HCT116 (cell line): Measurements from ENCODE around the gene FSTL4. TPM values are rescaled to one million over a fixed set of nuclear protein-coding genes. Genes with fewer than 3 reads are reported as not detected.

ENCODE experiments used
- ATAC-seq: fragments of 200-7000 bp; cut with Tn5 transposase; 2 replicates; pipeline ENCODE4 v1.9.1; 2020; ENCODE audit warnings: mild to moderate bottlenecking, moderate library complexity
- BruUV-seq: library from RNA; stranded (reverse); fragments of 400-500 nt; replicated peaks from 2 replicates; lab custom pipeline; 2021; lab: Mats Ljungman, UMichigan
- CTCF ChIA-PET: fragments of 300-600 bp; sonication (Branson Sonifier 250); formaldehyde crosslinking; loops from one replicate; lab custom pipeline; 2021; ENCODE audit warnings: antibody characterized with exemption; lab: Charles Lee
- POLR2A ChIA-PET: fragments of 300-600, 350-600 bp; sonication (Branson Sonifier 250); formaldehyde crosslinking; loops from one replicate; lab custom pipeline; 2021; ENCODE audit warnings: antibody characterized with exemption; lab: Charles Lee
- RAD21 ChIA-PET, 2 experiments: fragments of 300-600 bp; sonication (Branson Sonifier 250); formaldehyde crosslinking; loops; one replicate each; lab custom pipeline; 2023; ENCODE audit warnings: low total read pairs in 2 of 2; ENCODE audit not compliant: uncharacterized antibody in 2 of 2, unreplicated experiment in 2 of 2, low non-redundant PET in 1 of 2; lab: Charles Lee
- DNase-seq: peaks from one replicate; pipeline ENCODE4 v3.0.0-alpha.2; 2010; ENCODE audit warnings: low read depth, low spot score
- H2AFZ ChIP-seq: fragments of 200-600 bp; shearing (Covaris generic), sonication (generic); 2 replicates; pipeline ENCODE4 v1.6.1; 2017; ENCODE audit warnings: low read depth, mixed run types, mixed read lengths, antibody characterized with exemption, low read length; ENCODE audit not compliant: poor library complexity, severe bottlenecking
- H3K27ac ChIP-seq: 2 replicates; pipeline ENCODE4 v1.5.1; 2012; ENCODE audit warnings: low read depth, low read length
- H3K27me3 ChIP-seq: fragments of 200-600 bp; sonication (generic); 2 replicates; pipeline ENCODE4 v1.6.1; 2016; ENCODE audit warnings: mixed run types, low read length, mixed read lengths; ENCODE audit not compliant: insufficient read depth
- H3K36me3 ChIP-seq, 2 experiments: fragments of 200-500 bp in 1 of 2; fragments of 200-600 bp in 1 of 2; sonication (Bioruptor generic) in 1 of 2; sonication (generic) in 1 of 2; 2 replicates each; pipeline versions ENCODE4 v1.5.1 to v1.6.1; 2014 to 2016; ENCODE audit warnings: low read length in 2 of 2, inconsistent platforms in 1 of 2, mixed read lengths in 1 of 2, mixed run types in 1 of 2; ENCODE audit not compliant: insufficient read depth in 2 of 2, control insufficient read depth in 1 of 2
- H3K4me1 ChIP-seq, 2 experiments: fragments of 200-600 bp in 1 of 2; sonication (generic) in 1 of 2; 2 replicates each; pipeline versions ENCODE4 v1.5.1 to v1.6.1; 2012 to 2017; ENCODE audit warnings: low read length in 2 of 2, inconsistent platforms in 1 of 2, mild to moderate bottlenecking in 1 of 2, mixed read lengths in 1 of 2, mixed run types in 1 of 2, moderate library complexity in 1 of 2; ENCODE audit not compliant: insufficient read depth in 2 of 2, control insufficient read depth in 1 of 2
- H3K4me2 ChIP-seq: fragments of 200-600 bp; sonication (generic); 2 replicates; pipeline ENCODE4 v1.6.1; 2017; ENCODE audit warnings: mixed run types, low read length, mixed read lengths
- H3K4me3 ChIP-seq, 2 experiments: fragments of 200-600 bp in 1 of 2; sonication (generic) in 1 of 2; replicated peaks in 1 of 2; 2 replicates each; pipeline ENCODE4 v1.5.1; 2011 to 2016; ENCODE audit warnings: low read length in 2 of 2, control low read depth in 1 of 2, low read depth in 1 of 2, mild to moderate bottlenecking in 1 of 2, mixed read lengths in 1 of 2, mixed run types in 1 of 2
- H3K79me2 ChIP-seq: fragments of 200-600 bp; sonication (generic); 2 replicates; pipeline ENCODE4 v1.6.1; 2017; ENCODE audit warnings: mild to moderate bottlenecking, mixed run types, low read length, moderate library complexity, mixed read lengths; ENCODE audit not compliant: insufficient read depth
- H3K9ac ChIP-seq: fragments of 200-600 bp; sonication (generic); 2 replicates; pipeline ENCODE4 v1.6.1; 2016; ENCODE audit warnings: low read length, mixed read lengths
- H3K9me2 ChIP-seq: fragments of 200-600 bp; sonication (generic), shearing (Covaris generic); 2 replicates; pipeline ENCODE4 v1.6.1; 2017; ENCODE audit warnings: mixed run types, mild to moderate bottlenecking, moderate library complexity; ENCODE audit not compliant: insufficient read depth
- H3K9me3 ChIP-seq, 2 experiments: fragments of 200-500 bp in 1 of 2; fragments of 200-600 bp in 1 of 2; sonication (Bioruptor generic) in 1 of 2; sonication (generic) in 1 of 2; 2 replicates each; pipeline ENCODE4 v1.6.1; 2014 to 2017; ENCODE audit warnings: low read length in 2 of 2, mixed read lengths in 2 of 2, inconsistent platforms in 1 of 2, low read depth in 1 of 2, mild to moderate bottlenecking in 1 of 2, mixed run types in 1 of 2, moderate library complexity in 1 of 2; ENCODE audit not compliant: control insufficient read depth in 1 of 2, insufficient read depth in 1 of 2
- H4K20me1 ChIP-seq: fragments of 200-600 bp; sonication (generic), shearing (Covaris generic); 2 replicates; pipeline ENCODE4 v1.6.1; 2017; ENCODE audit warnings: mixed run types, mild to moderate bottlenecking, moderate library complexity; ENCODE audit not compliant: insufficient read depth
- CBX3 ChIP-seq: IDR thresholded peaks from 2 replicates; pipeline ENCODE4 v1.6.1; 2012; ENCODE audit warnings: low read depth
- CEBPB ChIP-seq: IDR thresholded peaks from 2 replicates; pipeline ENCODE4 v1.6.1; 2012; ENCODE audit warnings: low read depth
- CTCF ChIP-seq, 3 experiments: fragments of 200-600 bp in 1 of 3; sonication (generic) in 1 of 3; IDR thresholded peaks in 2 of 3; conservative IDR thresholded peaks in 1 of 3; 2 replicates each; pipeline ENCODE4 v1.5.1; 2012 to 2017; ENCODE audit warnings: low read depth in 2 of 3, low read length in 2 of 3, antibody characterized with exemption in 1 of 3, borderline replicate concordance in 1 of 3, control low read depth in 1 of 3, mild to moderate bottlenecking in 1 of 3, mixed read lengths in 1 of 3, mixed run types in 1 of 3, moderate library complexity in 1 of 3; ENCODE audit not compliant: insufficient read depth in 1 of 3
- ELF1 ChIP-seq: IDR thresholded peaks from 2 replicates; pipeline ENCODE4 v1.6.1; 2012; ENCODE audit warnings: low read depth, borderline replicate concordance
- EZH2 ChIP-seq: fragments of 200-600 bp; sonication (generic); IDR thresholded peaks from 2 replicates; pipeline ENCODE4 v1.6.1; 2017; ENCODE audit warnings: antibody characterized with exemption, mixed run types
- FOSL1 ChIP-seq: IDR thresholded peaks from 2 replicates; pipeline ENCODE4 v1.6.1; 2012; ENCODE audit warnings: low read depth
- JUND ChIP-seq: IDR thresholded peaks from 2 replicates; pipeline ENCODE4 v1.6.1; 2012
- RAD21 ChIP-seq: IDR thresholded peaks from 2 replicates; pipeline ENCODE4 v1.6.1; 2012; ENCODE audit warnings: low read depth, mild to moderate bottlenecking
- SIN3A ChIP-seq: IDR thresholded peaks from 2 replicates; pipeline ENCODE4 v1.6.1; 2012; ENCODE audit warnings: low read depth
- SRF ChIP-seq: IDR thresholded peaks from 2 replicates; pipeline ENCODE4 v1.6.1; 2012; ENCODE audit warnings: low read depth
- TCF7L2 ChIP-seq: IDR thresholded peaks from 2 replicates; pipeline ENCODE4 v1.7.0; 2011; ENCODE audit warnings: borderline replicate concordance, inconsistent platforms; ENCODE audit not compliant: insufficient read depth, insufficient read length; ENCODE audit errors: extremely low read depth
- YY1 ChIP-seq: IDR thresholded peaks from 2 replicates; pipeline ENCODE4 v1.6.1; 2011; ENCODE audit warnings: low read length, low read depth, moderate library complexity, mild to moderate bottlenecking; ENCODE audit not compliant: insufficient replicate concordance; ENCODE audit errors: extremely low read depth
- ZFX ChIP-seq: fragments of 450-650 bp; IDR thresholded peaks from 2 replicates; pipeline ENCODE4 v1.6.1; 2017
- ZNF274 ChIP-seq: fragments of 200-500 bp; sonication (Bioruptor generic); IDR thresholded peaks from 2 replicates; pipeline ENCODE4 v1.6.1; 2014; ENCODE audit warnings: mild to moderate bottlenecking, low read depth, low read length, inconsistent platforms
- intact Hi-C: fragments of 100-400 bp; cut with micrococcal nuclease; formaldehyde crosslinking; loops from 2 replicates; pipeline ENCODE4 v1.10.0; 2022
- total RNA-seq: library from RNA; stranded (reverse); gene quantifications from one replicate; pipeline ENCODE4 v1.2.1, GENCODE V29; 2021; ENCODE audit not compliant: unreplicated experiment
- TF ChIP-seq, protein P1 (sequence below): IDR thresholded peaks from 2 replicates; pipeline ENCODE4 v1.6.1; 2012
- TF ChIP-seq, protein P2 (sequence below): IDR thresholded peaks from 2 replicates; pipeline ENCODE4 v1.6.1; 2012
- TF ChIP-seq, protein P3 (sequence below): IDR thresholded peaks from 2 replicates; pipeline ENCODE4 v1.6.1; 2011; ENCODE audit warnings: mild to moderate bottlenecking, low read length, moderate library complexity; ENCODE audit not compliant: insufficient replicate concordance; ENCODE audit errors: extremely low read depth

Gene FSTL4
- total RNA-seq, 1 experiment from 2014 or later: 0.37 TPM

DNA sequence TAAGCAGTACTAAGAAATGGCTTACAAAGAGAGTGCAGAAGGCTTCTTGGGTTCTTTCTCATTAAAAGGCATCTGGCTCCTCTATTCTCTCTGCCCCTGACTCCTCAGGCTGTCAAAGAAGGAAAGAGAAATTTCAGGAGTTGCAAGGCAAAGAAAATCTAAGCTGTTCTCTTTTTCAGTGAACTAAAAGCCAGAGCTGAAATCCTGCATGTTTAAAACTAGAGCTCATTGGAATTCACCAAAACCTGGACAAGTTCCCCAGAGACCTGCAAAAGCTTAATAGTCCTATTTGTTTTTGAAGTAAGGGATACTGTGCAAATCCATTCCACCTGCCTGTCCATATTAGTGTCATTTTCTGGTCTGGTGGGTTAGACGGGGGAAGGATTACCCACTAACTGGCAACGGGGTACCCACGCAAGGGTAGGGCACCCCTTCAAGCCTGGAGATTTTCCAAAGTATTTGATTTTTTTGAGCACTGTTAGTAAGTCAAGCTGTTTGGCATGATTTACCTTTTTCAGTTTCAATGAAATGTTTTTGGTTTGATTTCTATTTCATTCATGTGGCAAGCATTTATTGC lies 179.3 kb downstream of the FSTL4 start:
- ATAC-seq (no peak), DNase-seq (no peak)
- Histone ChIP-seq H4K20me1 (no peaks in the 10 kb centered on the region), H3K4me3 (no peak overlapping the region), H3K4me2 (no peak overlapping the region), H3K36me3 (no peaks in the 10 kb centered on the region), H3K9ac (no peak overlapping the region), H3K79me2 (no peaks in the 10 kb centered on the region), H3K9me2 (no peaks in the 10 kb centered on the region), H3K27me3 (peaks cover 8% of the 10 kb centered on the region; the same call in 1 of the 2 replicates), H3K9me3 (no peaks in the 10 kb centered on the region), H3K4me1 (no peaks in the 10 kb centered on the region), H3K27ac (no peak overlapping the region), H2AFZ (no peak overlapping the region)
- TF ChIP-seq CBX3 (no peak), TCF7L2 (no peak), EZH2 (no peak), SIN3A (no peak), FOSL1 (no peak), ZNF274 (no peak), SRF (no peak), RAD21 (no peak), ELF1 (no peak), JUND (no peak), YY1 (no peak), CTCF (IDR thresholded peaks at IDR 0.05 in 2 of 3, conservative IDR thresholded peaks at IDR 0.05 in 1 of 3; ENCODE audit: borderline replicate concordance in 1 of 3, insufficient read depth in 1 of 3, low read depth in 2 of 3, low read length in 2 of 3) (no peak), ZFX (no peak), CEBPB (no peak)
- TF ChIP-seq, protein P1, sequence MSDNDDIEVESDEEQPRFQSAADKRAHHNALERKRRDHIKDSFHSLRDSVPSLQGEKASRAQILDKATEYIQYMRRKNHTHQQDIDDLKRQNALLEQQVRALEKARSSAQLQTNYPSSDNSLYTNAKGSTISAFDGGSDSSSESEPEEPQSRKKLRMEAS: no peak
- TF ChIP-seq, protein P2, sequence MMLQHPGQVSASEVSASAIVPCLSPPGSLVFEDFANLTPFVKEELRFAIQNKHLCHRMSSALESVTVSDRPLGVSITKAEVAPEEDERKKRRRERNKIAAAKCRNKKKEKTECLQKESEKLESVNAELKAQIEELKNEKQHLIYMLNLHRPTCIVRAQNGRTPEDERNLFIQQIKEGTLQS: no peak
- TF ChIP-seq, protein P3, sequence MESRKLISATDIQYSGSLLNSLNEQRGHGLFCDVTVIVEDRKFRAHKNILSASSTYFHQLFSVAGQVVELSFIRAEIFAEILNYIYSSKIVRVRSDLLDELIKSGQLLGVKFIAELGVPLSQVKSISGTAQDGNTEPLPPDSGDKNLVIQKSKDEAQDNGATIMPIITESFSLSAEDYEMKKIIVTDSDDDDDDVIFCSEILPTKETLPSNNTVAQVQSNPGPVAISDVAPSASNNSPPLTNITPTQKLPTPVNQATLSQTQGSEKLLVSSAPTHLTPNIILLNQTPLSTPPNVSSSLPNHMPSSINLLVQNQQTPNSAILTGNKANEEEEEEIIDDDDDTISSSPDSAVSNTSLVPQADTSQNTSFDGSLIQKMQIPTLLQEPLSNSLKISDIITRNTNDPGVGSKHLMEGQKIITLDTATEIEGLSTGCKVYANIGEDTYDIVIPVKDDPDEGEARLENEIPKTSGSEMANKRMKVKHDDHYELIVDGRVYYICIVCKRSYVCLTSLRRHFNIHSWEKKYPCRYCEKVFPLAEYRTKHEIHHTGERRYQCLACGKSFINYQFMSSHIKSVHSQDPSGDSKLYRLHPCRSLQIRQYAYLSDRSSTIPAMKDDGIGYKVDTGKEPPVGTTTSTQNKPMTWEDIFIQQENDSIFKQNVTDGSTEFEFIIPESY: no peak
- intact Hi-C loops: no loop called here
- ChIA-PET POLR2A (no interaction called here), RAD21 (no interaction called here), CTCF (interaction anchor here (2.0 to 2.4 kb wide), 2 partner anchors 9 to 12 kb away, joined by 9 to 12 read pairs; no protein-coding TSS in a partner anchor)
- BruUV-seq: no TSS peak
